PC-3 (cell line): ENCODE results near the gene LCORL. TPM values are rescaled to one million over a fixed set of nuclear protein-coding genes. Genes with fewer than 3 reads are reported as not detected.

Experiments
- ATAC-seq: fragments of 200-7000 bp; cut with Tn5 transposase; 2 replicates; pipeline ENCODE4 v1.9.1; 2020; ENCODE audit warnings: mild to moderate bottlenecking, moderate library complexity
- BruUV-seq: library from RNA; stranded (reverse); fragments of 400-500 nt; replicated peaks from 2 replicates; lab custom pipeline; 2021; lab: Mats Ljungman, UMichigan
- CTCF ChIA-PET: fragments of 300-600 bp; sonication (Branson Sonifier 250); formaldehyde crosslinking; loops from one replicate; lab custom pipeline; 2022; ENCODE audit warnings: antibody characterized with exemption; lab: Charles Lee
- POLR2A ChIA-PET: fragments of 300-600 bp; sonication (Branson Sonifier 250); formaldehyde crosslinking; loops from one replicate; lab custom pipeline; 2022; ENCODE audit warnings: antibody characterized with exemption; ENCODE audit not compliant: unreplicated experiment; lab: Charles Lee
- DNase-seq: peaks from one replicate; pipeline ENCODE4 v3.0.0-alpha.2; 2015
- H2AFZ ChIP-seq: fragments of 300-600 bp; sonication (generic); 2 replicates; pipeline ENCODE4 v1.6.0; 2016; ENCODE audit warnings: antibody characterized with exemption, low read length
- H3F3A ChIP-seq: fragments of 300-600 bp; sonication (generic); one replicate; pipeline ENCODE4 v1.6.0; 2017; ENCODE audit warnings: antibody characterized with exemption, low read length, control low read depth, mild to moderate bottlenecking; ENCODE audit not compliant: unreplicated experiment
- H3K27ac ChIP-seq: fragments of 300-600 bp; sonication (generic); 2 replicates; pipeline ENCODE4 v1.5.1; 2016; ENCODE audit warnings: mild to moderate bottlenecking, low read length
- H3K27me3 ChIP-seq: fragments of 300-600 bp; sonication (generic); 2 replicates; pipeline ENCODE4 v1.6.1; 2016; ENCODE audit warnings: low read length, mixed read lengths
- H3K36me3 ChIP-seq: fragments of 300-600 bp; sonication (generic); 2 replicates; pipeline ENCODE4 v1.6.1; 2016; ENCODE audit warnings: low read depth, mixed run types, low read length, mixed read lengths
- H3K4me1 ChIP-seq: fragments of 300-600 bp; sonication (generic); 2 replicates; pipeline ENCODE4 v1.5.1; 2016; ENCODE audit warnings: low read length; ENCODE audit not compliant: insufficient read depth
- H3K4me2 ChIP-seq: fragments of 300-600 bp; sonication (generic); 2 replicates; pipeline ENCODE4 v1.6.0; 2016; ENCODE audit warnings: low read length
- H3K4me3 ChIP-seq: fragments of 300-600 bp; sonication (generic); 2 replicates; pipeline ENCODE4 v1.5.1; 2016; ENCODE audit warnings: mild to moderate bottlenecking, low read length, mixed read lengths
- H3K79me2 ChIP-seq: fragments of 300-600 bp; sonication (generic); 2 replicates; pipeline ENCODE4 v1.6.1; 2017; ENCODE audit warnings: low read length, mixed read lengths
- H3K9ac ChIP-seq: fragments of 300-600 bp; sonication (generic); 2 replicates; pipeline ENCODE4 v1.6.0; 2016; ENCODE audit warnings: mild to moderate bottlenecking, low read length
- H3K9me2 ChIP-seq: fragments of 300-600 bp; sonication (generic); replicated peaks from 2 replicates; pipeline ENCODE4 v1.6.1; 2016; ENCODE audit warnings: mixed run types, low read length, mixed read lengths
- H3K9me3 ChIP-seq: fragments of 300-600 bp; sonication (generic); 2 replicates; pipeline ENCODE4 v1.6.1; 2016; ENCODE audit warnings: low read length, mixed read lengths
- H4K20me1 ChIP-seq: fragments of 300-600 bp; sonication (generic); 2 replicates; pipeline ENCODE4 v1.6.1; 2016; ENCODE audit warnings: low read length, mixed read lengths
- EZH2 ChIP-seq: fragments of 300-600 bp; sonication (generic); IDR thresholded peaks from one replicate; pipeline ENCODE4 v1.6.1; 2017; ENCODE audit warnings: antibody characterized with exemption, mild to moderate bottlenecking, low read length; ENCODE audit not compliant: unreplicated experiment
- EZH2phosphoT487 ChIP-seq: fragments of 300-600 bp; sonication (generic); IDR thresholded peaks from 2 replicates; pipeline ENCODE4 v1.6.1; 2018; ENCODE audit warnings: mild to moderate bottlenecking, antibody characterized with exemption, low read length, borderline replicate concordance
- intact Hi-C: fragments of 100-400 bp; cut with micrococcal nuclease; formaldehyde crosslinking; loops from 2 replicates; pipeline ENCODE4 v1.9.0; 2023
- total RNA-seq: library from RNA; depleted of rRNA; stranded (reverse); fragments of >200 nt; gene quantifications from 2 replicates; pipeline ENCODE4 v1.2.3, GENCODE V29; 2014; rRNA removed
- TF ChIP-seq, protein P1 (sequence below): fragments of 300-600 bp; sonication (generic); conservative IDR thresholded peaks from 2 replicates; pipeline ENCODE4 v1.5.1; 2017; ENCODE audit warnings: antibody characterized with exemption, low read depth, mild to moderate bottlenecking, low read length

Gene LCORL
- total RNA-seq, 1 experiment from 2014 or later = 2.9 TPM

DNA sequence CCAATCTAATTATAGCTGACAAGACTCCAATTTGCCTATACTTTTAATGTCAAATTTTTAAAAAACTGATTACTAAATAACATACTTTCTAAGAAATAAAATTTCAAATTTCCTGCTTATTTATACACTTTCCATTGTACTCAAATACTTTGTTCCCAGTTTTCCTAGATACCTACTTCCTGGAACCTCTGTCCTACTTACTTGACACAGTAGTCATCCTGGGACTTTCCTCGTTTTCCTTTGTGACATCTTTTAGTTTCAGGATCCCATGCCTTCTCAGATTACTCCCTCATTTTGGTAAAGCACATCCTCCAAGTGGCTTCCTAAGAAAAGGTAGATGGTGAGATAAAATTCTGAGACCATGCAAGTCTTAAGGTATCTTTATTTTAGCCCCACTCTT lies 226.8 kb downstream of the LCORL start:
- Histone ChIP-seq H3K27me3 (no peaks in the 10 kb centered on the region), H3K36me3 (no peaks in the 10 kb centered on the region), H3F3A (no peaks in the 10 kb centered on the region), H3K79me2 (no peaks in the 10 kb centered on the region), H3K9ac (no peak overlapping the region; the same call in 1 of the 2 replicates), H3K9me3 (no peaks in the 10 kb centered on the region), H3K4me2 (0 out of 2 replicates have a peak overlapping the region, but pooled peaks have one; percentile 6), H3K9me2 (no peaks in the 10 kb centered on the region), H3K4me1 (peaks cover 17% of the 10 kb centered on the region), H3K4me3 (no peak overlapping the region), H4K20me1 (no peaks in the 10 kb centered on the region), H2AFZ (no peak overlapping the region), H3K27ac (peak overlapping the region; percentile 64)
- no TSS peak for BruUV-seq
- ATAC-seq (no peak), DNase-seq (peak; percentile 47)
- intact Hi-C loops = no loop called here
- TF ChIP-seq, protein P1, sequence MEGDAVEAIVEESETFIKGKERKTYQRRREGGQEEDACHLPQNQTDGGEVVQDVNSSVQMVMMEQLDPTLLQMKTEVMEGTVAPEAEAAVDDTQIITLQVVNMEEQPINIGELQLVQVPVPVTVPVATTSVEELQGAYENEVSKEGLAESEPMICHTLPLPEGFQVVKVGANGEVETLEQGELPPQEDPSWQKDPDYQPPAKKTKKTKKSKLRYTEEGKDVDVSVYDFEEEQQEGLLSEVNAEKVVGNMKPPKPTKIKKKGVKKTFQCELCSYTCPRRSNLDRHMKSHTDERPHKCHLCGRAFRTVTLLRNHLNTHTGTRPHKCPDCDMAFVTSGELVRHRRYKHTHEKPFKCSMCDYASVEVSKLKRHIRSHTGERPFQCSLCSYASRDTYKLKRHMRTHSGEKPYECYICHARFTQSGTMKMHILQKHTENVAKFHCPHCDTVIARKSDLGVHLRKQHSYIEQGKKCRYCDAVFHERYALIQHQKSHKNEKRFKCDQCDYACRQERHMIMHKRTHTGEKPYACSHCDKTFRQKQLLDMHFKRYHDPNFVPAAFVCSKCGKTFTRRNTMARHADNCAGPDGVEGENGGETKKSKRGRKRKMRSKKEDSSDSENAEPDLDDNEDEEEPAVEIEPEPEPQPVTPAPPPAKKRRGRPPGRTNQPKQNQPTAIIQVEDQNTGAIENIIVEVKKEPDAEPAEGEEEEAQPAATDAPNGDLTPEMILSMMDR = no peak
- no peak for TF ChIP-seq EZH2phosphoT487
- no peak for TF ChIP-seq EZH2
- ChIA-PET POLR2A (interaction anchor here (0.6 kb wide), 1 partner anchor 15 kb away, joined by 4 read pairs; no protein-coding TSS in a partner anchor), CTCF (no interaction called here)

Other genes starting within 250 kb of the LCORL start
- 0.47 and 0.81 TPM in 2 replicates for gene FAM184B, start 240.1 kb downstream of the LCORL start, total RNA-seq
- 25.5 and 26.1 TPM in 2 replicates for gene DCAF16, start 211.0 kb downstream of the LCORL start, total RNA-seq
- 25.9 and 27.6 TPM in 2 replicates for gene NCAPG, start 210.8 kb downstream of the LCORL start, total RNA-seq